Measurements from ENCODE around the gene C19orf12.

Gene C19orf12

GRCh38 chr19:29695765-29696564 is 19.1 kb downstream of the C19orf12 start:
- no peak for DNase-seq

- peak; percentile 63 to 73 (median 70) for DNase-seq
These were observed 20.1 kb downstream of the C19orf12 start for GRCh38 chr19:29694669-29695627.

- DNase-seq: no peak
These were observed 20.9 kb downstream of the C19orf12 start for GRCh38 chr19:29694161-29694560.

- peak in 3 of 4 experiments; percentile 19 to 27 (median 24) for DNase-seq
These were observed 24.2 kb downstream of the C19orf12 start for GRCh38 chr19:29690842-29691241.

- no peak for DNase-seq
These were observed 26.9 kb downstream of the C19orf12 start for GRCh38 chr19:29687897-29688728.

- DNase-seq: no peak
These were observed 27.7 kb downstream of the C19orf12 start for GRCh38 chr19:29687244-29687896.

GRCh38 chr19:29686285-29686805 is 28.7 kb downstream of the C19orf12 start:
- DNase-seq: no peak

- no peak for DNase-seq
These were observed 29.7 kb downstream of the C19orf12 start for GRCh38 chr19:29685326-29685725.

GRCh38 chr19:29683009-29683408 is 32.1 kb downstream of the C19orf12 start:
- no peak for DNase-seq

GRCh38 chr19:29682236-29682895 is 32.7 kb downstream of the C19orf12 start:
- DNase-seq: no peak

- no peak for DNase-seq
These were observed 33.4 kb downstream of the C19orf12 start for GRCh38 chr19:29681422-29682235.

- DNase-seq: no peak
These were observed 34.1 kb downstream of the C19orf12 start for GRCh38 chr19:29680937-29681336.

GRCh38 chr19:29680447-29680846 is 34.6 kb downstream of the C19orf12 start:
- peak; percentile 52 to 68 (median 61) for DNase-seq

- no peak for DNase-seq
These were observed 35.4 kb downstream of the C19orf12 start for GRCh38 chr19:29679598-29680210.

GRCh38 chr19:29678484-29679106 is 36.5 kb downstream of the C19orf12 start:
- DNase-seq: no peak

- DNase-seq: no peak
These were observed 37.9 kb downstream of the C19orf12 start for GRCh38 chr19:29677001-29677817.

- no peak for DNase-seq
These were observed 38.5 kb downstream of the C19orf12 start for GRCh38 chr19:29676586-29676985.

GRCh38 chr19:29675650-29676186 is 39.3 kb downstream of the C19orf12 start:
- DNase-seq: no peak
